ENCODE results near the gene ATRX. TPM values are rescaled to one million over a fixed set of nuclear protein-coding genes. Genes with fewer than 3 reads are reported as not detected.

The ATRX gene
- polyA plus RNA-seq, 1 of the 3 experiments (the other 2 are of a cell fraction) = 27.6 TPM

- Histone ChIP-seq H3K27me3 (ENCODE audit: insufficient read depth) (no peaks in the 10 kb centered on the region), H3K9me2 (no peaks in the 10 kb centered on the region), H3K4me2 (no peak overlapping the region), H4K20me1 (ENCODE audit: insufficient read depth) (peaks cover 91% of the 10 kb centered on the region), H3F3A (replicated peaks; ENCODE audit: insufficient read depth) (peaks cover 12% of the 10 kb centered on the region), H3K79me2 (ENCODE audit: insufficient read depth) (peaks cover 98% of the 10 kb centered on the region), H3K4me1 (ENCODE audit: control insufficient read depth in 1 of 2, insufficient read depth in 2 of 2, low read depth in 1 of 2, low read length in 1 of 2) (peaks cover 0 to 12% of the 10 kb centered on the region in 2 experiments; a peak in 1 of 4 replicates), H3K4me3 (ENCODE audit: low read depth in 2 of 2, low read length in 1 of 2) (no peak overlapping the region), H3K27ac (ENCODE audit: low read depth in 2 of 2, low read length in 1 of 2) (no peak overlapping the region), H3K36me3 (replicated peaks in 1 of 2; ENCODE audit: control insufficient read depth in 1 of 2, insufficient read depth in 2 of 2, low read length in 1 of 2) (no peaks in the 10 kb centered on the region), H2AFZ (ENCODE audit: low read depth) (no peak overlapping the region), H3K9ac (no peak overlapping the region), H3K9me3 (no peaks in the 10 kb centered on the region)
- CTCF ChIA-PET = no interaction called here
- TF ChIP-seq RCOR1 (IDR thresholded peaks at IDR 0.05; ENCODE audit: low read length) (no peak), MXI1 (IDR thresholded peaks at IDR 0.05; ENCODE audit: low read depth, low read length) (no peak), GABPA (IDR thresholded peaks at IDR 0.05; ENCODE audit: low read depth) (no peak), POLR2AphosphoS5 (IDR thresholded peaks at IDR 0.05; ENCODE audit: low read depth, low read length) (no peak), RAD21 (IDR thresholded peaks at IDR 0.05; ENCODE audit: low read length) (no peak), TEAD4 (IDR thresholded peaks at IDR 0.05; ENCODE audit: borderline replicate concordance, insufficient read depth) (no peak)
- no peak for DNase-seq
- WGBS (ENCODE audit: low lambda C conversion rate) = 87% methylated on average over 3 of the region's 3 CpGs
- POLR2A ChIA-PET = no interaction called here
Observed at GRCh38 chrX:77740376-77740905, 45.6 kb downstream of the ATRX start.

- Histone ChIP-seq H3K4me1 (ENCODE audit: control insufficient read depth in 1 of 2, insufficient read depth in 2 of 2, low read depth in 1 of 2, low read length in 1 of 2) (no peaks in the 10 kb centered on the region; a peak in 1 of 4 replicates), H3K9me2 (no peaks in the 10 kb centered on the region), H3K9me3 (no peaks in the 10 kb centered on the region), H3K79me2 (ENCODE audit: insufficient read depth) (peaks cover 98% of the 10 kb centered on the region), H3F3A (replicated peaks; ENCODE audit: insufficient read depth) (peaks cover 25% of the 10 kb centered on the region), H2AFZ (ENCODE audit: low read depth) (no peak overlapping the region), H3K36me3 (replicated peaks in 1 of 2; ENCODE audit: control insufficient read depth in 1 of 2, insufficient read depth in 2 of 2, low read length in 1 of 2) (no peaks in the 10 kb centered on the region), H3K4me2 (no peak overlapping the region), H3K9ac (no peak overlapping the region), H3K27me3 (ENCODE audit: insufficient read depth) (no peaks in the 10 kb centered on the region), H3K27ac (ENCODE audit: low read depth in 2 of 2, low read length in 1 of 2) (no peak overlapping the region), H3K4me3 (ENCODE audit: low read depth in 2 of 2, low read length in 1 of 2) (no peak overlapping the region), H4K20me1 (ENCODE audit: insufficient read depth) (peaks cover 91% of the 10 kb centered on the region)
- ChIA-PET POLR2A (no interaction called here), CTCF (no interaction called here)
- DNase-seq = no peak
- TF ChIP-seq ELF1 (IDR thresholded peaks at IDR 0.05) (no peak), CHD2 (IDR thresholded peaks at IDR 0.05; ENCODE audit: low read length, partially characterized antibody) (no peak)
- 100% methylated on average over 3 of the region's 3 CpGs for WGBS (ENCODE audit: low lambda C conversion rate)
Observed at GRCh38 chrX:77733342-77733741, 52.7 kb downstream of the ATRX start.

GRCh38 chrX:77731821-77732419 is 54.1 kb downstream of the ATRX start:
- no peak overlapping the region for H3K4me3 ChIP-seq (ENCODE audit: low read depth in 2 of 2, low read length in 1 of 2)
- no peaks in the 10 kb centered on the region for H3K9me3 ChIP-seq
- no peak overlapping the region for H3K4me2 ChIP-seq
- H4K20me1 ChIP-seq (ENCODE audit: insufficient read depth) = peaks cover 96% of the 10 kb centered on the region
- peaks cover 20% of the 10 kb centered on the region for H3F3A ChIP-seq (replicated peaks; ENCODE audit: insufficient read depth)
- H3K27ac ChIP-seq (ENCODE audit: low read depth in 2 of 2, low read length in 1 of 2) = no peak overlapping the region
- no peaks in the 10 kb centered on the region for H3K27me3 ChIP-seq (ENCODE audit: insufficient read depth)
- no peak overlapping the region for H2AFZ ChIP-seq (ENCODE audit: low read depth)
- no peaks in the 10 kb centered on the region; a peak in 1 of 4 replicates for H3K4me1 ChIP-seq (ENCODE audit: control insufficient read depth in 1 of 2, insufficient read depth in 2 of 2, low read depth in 1 of 2, low read length in 1 of 2)
- POLR2A ChIA-PET = interaction anchor here (0.6 kb wide), 1 partner anchor 8 kb away, joined by 3 read pairs; no protein-coding TSS in a partner anchor
- H3K9ac ChIP-seq = no peak overlapping the region
- WGBS (ENCODE audit: low lambda C conversion rate) = 79% methylated on average over 6 of the region's 7 CpGs
- no peak for DNase-seq
- no peaks in the 10 kb centered on the region for H3K36me3 ChIP-seq (replicated peaks in 1 of 2; ENCODE audit: control insufficient read depth in 1 of 2, insufficient read depth in 2 of 2, low read length in 1 of 2)
- CTCF ChIA-PET = no interaction called here
- H3K79me2 ChIP-seq (ENCODE audit: insufficient read depth) = peaks cover 98% of the 10 kb centered on the region
- no peaks in the 10 kb centered on the region for H3K9me2 ChIP-seq
- TF ChIP-seq TCF12 (IDR thresholded peaks at IDR 0.05) = no peak
- no peak for TF ChIP-seq NRF1 (IDR thresholded peaks at IDR 0.05; ENCODE audit: low read depth, low read length)
- TF ChIP-seq PBX3 (IDR thresholded peaks at IDR 0.05) = no peak
- no peak for TF ChIP-seq NFIC (IDR thresholded peaks at IDR 0.05; ENCODE audit: borderline replicate concordance)
- TF ChIP-seq GABPA (IDR thresholded peaks at IDR 0.05; ENCODE audit: low read depth) = no peak
- no peak for TF ChIP-seq FOSL2 (IDR thresholded peaks at IDR 0.05; ENCODE audit: borderline replicate concordance, low read depth)
- TF ChIP-seq SMC3 (IDR thresholded peaks at IDR 0.05; ENCODE audit: low read depth, low read length) = no peak
- TF ChIP-seq GATA2 (CRISPR knock-in tag; IDR thresholded peaks at IDR 0.05) = no peak
- no peak for TF ChIP-seq REST (IDR thresholded peaks at IDR 0.05; ENCODE audit: low read depth, low read length)
- TF ChIP-seq IRF3 (IDR thresholded peaks at IDR 0.05; ENCODE audit: low read depth, low read length) = no peak
- no peak for TF ChIP-seq ELF1 (IDR thresholded peaks at IDR 0.05)
- TF ChIP-seq MEF2A (IDR thresholded peaks at IDR 0.05; ENCODE audit: borderline replicate concordance, low read depth) = no peak

Measured in SK-N-SH (cell line).